Gastroesophageal sphincter (tissue), 4 donors: ENCODE data around the gene ANKRD61. TPM values are rescaled to one million over a fixed set of nuclear protein-coding genes. Genes with fewer than 3 reads are reported as not detected.

ENCODE experiments used
- ATAC-seq: fragments of 150-250 bp; one replicate; pipeline ENCODE4 v1.9.1; 2016; ENCODE audit warnings: mild to moderate bottlenecking, moderate library complexity
- H3K27ac ChIP-seq, 4 donors: fragments of 200-600 bp; sonication (generic) in 3 of 4; 1 replicate in 3 of 4; 2 replicates in 1 of 4; pipeline ENCODE4 v1.5.1; 2016 to 2019
- H3K27me3 ChIP-seq: fragments of 200-600 bp; sonication (generic); one replicate; pipeline ENCODE4 v1.5.1; 2019
- H3K36me3 ChIP-seq, 2 donors: fragments of 200-600 bp; sonication (generic); one replicate each; pipeline ENCODE4 v1.5.1; 2019; ENCODE audit warnings: control low read depth in 1 of 2
- H3K4me1 ChIP-seq, 3 donors: fragments of 200-600 bp; sonication (generic); 1 replicate in 2 of 3; 2 replicates in 1 of 3; pipeline ENCODE4 v1.5.1; 2016 to 2019; ENCODE audit warnings: control low read depth in 2 of 3
- H3K4me3 ChIP-seq, 2 donors: fragments of 200-600 bp; sonication (generic); one replicate each; pipeline ENCODE4 v1.5.1; 2019; ENCODE audit warnings: mild to moderate bottlenecking in 1 of 2, moderate library complexity in 1 of 2
- H3K9me3 ChIP-seq, 3 donors: fragments of 200-600 bp; sonication (generic); one replicate each; pipeline ENCODE4 v1.5.1; 2017 to 2019; ENCODE audit warnings: control low read depth in 2 of 3
- EP300 ChIP-seq: sonication (generic); formaldehyde crosslinking; IDR thresholded peaks from one replicate; pipeline ENCODE4 v1.6.1; 2017; ENCODE audit warnings: antibody characterized with exemption, mild to moderate bottlenecking
- POLR2A ChIP-seq, 2 donors: fragments of 450-650 bp; IDR thresholded peaks; one replicate each; pipeline ENCODE4 v1.6.1; 2017; ENCODE audit warnings: antibody characterized with exemption in 2 of 2, mild to moderate bottlenecking in 2 of 2, moderate library complexity in 1 of 2
- POLR2AphosphoS5 ChIP-seq: sonication (generic); formaldehyde crosslinking; IDR thresholded peaks from one replicate; pipeline ENCODE4 v1.6.1; 2017; ENCODE audit warnings: antibody characterized with exemption
- WGBS, 2 donors: methylation state at CpG; one replicate each; pipeline ENCODE4 v1.1.5; 2018; ENCODE audit warnings: low coverage in 1 of 2; 5-methylcytosine and 5-hydroxymethylcytosine counted together
- total RNA-seq, 4 donors: library from RNA; depleted of rRNA; stranded (reverse); fragments of >200 nt; gene quantifications; one replicate each; pipeline ENCODE4 v1.1.0, GENCODE V29; 2016
- TF ChIP-seq, protein P1 (sequence below), 4 experiments: fragments of 200-600 bp in 2 of 4; fragments of 450-650 bp in 2 of 4; sonication (generic) in 1 of 4; IDR thresholded peaks; one replicate each; pipeline ENCODE4 v1.5.1; 2017 to 2019; ENCODE audit warnings: antibody characterized with exemption in 4 of 4, mild to moderate bottlenecking in 2 of 4, moderate library complexity in 2 of 4

ANKRD61 gene
- total RNA-seq, 4 donors from 2014 or later = 0.27 TPM; not detected in 3

DNA sequence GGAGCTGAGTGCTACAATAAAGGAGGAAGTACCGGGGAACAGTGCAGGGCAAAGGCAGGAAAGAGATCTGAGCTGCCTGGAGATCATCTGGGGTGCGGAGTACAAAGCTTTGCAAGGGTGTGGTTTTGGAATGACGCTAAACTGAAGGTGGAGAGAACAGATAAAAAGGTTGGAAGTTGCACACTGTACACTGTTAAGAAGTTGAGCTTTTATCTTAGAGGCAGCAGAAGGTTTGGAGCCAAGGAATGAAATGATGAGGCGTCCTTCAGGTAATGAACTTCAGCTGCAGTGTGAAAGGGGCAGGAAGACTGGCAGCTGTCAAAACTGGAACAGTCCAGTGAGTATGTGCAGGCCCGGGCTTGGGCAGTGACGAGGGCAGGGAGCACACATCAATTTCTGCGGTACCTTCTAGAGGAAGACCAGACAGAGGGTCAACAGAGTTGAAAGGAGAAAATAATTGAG, 7.2 kb upstream of the ANKRD61 start:
- no peak for ATAC-seq
- 79 to 89% methylated on average over 5 to 7 of the region's 7 CpGs for WGBS, 2 donors
- peaks cover 0 to 100% of the 10 kb centered on the region in 2 donors for H3K36me3 ChIP-seq
- H3K9me3 ChIP-seq = no peaks in the 10 kb centered on the region
- no peak overlapping the region for H3K4me3 ChIP-seq
- TF ChIP-seq POLR2AphosphoS5 = no peak
- TF ChIP-seq, protein P1, sequence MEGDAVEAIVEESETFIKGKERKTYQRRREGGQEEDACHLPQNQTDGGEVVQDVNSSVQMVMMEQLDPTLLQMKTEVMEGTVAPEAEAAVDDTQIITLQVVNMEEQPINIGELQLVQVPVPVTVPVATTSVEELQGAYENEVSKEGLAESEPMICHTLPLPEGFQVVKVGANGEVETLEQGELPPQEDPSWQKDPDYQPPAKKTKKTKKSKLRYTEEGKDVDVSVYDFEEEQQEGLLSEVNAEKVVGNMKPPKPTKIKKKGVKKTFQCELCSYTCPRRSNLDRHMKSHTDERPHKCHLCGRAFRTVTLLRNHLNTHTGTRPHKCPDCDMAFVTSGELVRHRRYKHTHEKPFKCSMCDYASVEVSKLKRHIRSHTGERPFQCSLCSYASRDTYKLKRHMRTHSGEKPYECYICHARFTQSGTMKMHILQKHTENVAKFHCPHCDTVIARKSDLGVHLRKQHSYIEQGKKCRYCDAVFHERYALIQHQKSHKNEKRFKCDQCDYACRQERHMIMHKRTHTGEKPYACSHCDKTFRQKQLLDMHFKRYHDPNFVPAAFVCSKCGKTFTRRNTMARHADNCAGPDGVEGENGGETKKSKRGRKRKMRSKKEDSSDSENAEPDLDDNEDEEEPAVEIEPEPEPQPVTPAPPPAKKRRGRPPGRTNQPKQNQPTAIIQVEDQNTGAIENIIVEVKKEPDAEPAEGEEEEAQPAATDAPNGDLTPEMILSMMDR (IDR thresholded peaks at IDR 0.05) = no peak
- no peak for TF ChIP-seq POLR2A (IDR thresholded peaks at IDR 0.05)
- TF ChIP-seq EP300 = no peak
- H3K27me3 ChIP-seq = no peaks in the 10 kb centered on the region
- no peak overlapping the region for H3K27ac ChIP-seq
- no peaks in the 10 kb centered on the region for H3K4me1 ChIP-seq

DNA sequence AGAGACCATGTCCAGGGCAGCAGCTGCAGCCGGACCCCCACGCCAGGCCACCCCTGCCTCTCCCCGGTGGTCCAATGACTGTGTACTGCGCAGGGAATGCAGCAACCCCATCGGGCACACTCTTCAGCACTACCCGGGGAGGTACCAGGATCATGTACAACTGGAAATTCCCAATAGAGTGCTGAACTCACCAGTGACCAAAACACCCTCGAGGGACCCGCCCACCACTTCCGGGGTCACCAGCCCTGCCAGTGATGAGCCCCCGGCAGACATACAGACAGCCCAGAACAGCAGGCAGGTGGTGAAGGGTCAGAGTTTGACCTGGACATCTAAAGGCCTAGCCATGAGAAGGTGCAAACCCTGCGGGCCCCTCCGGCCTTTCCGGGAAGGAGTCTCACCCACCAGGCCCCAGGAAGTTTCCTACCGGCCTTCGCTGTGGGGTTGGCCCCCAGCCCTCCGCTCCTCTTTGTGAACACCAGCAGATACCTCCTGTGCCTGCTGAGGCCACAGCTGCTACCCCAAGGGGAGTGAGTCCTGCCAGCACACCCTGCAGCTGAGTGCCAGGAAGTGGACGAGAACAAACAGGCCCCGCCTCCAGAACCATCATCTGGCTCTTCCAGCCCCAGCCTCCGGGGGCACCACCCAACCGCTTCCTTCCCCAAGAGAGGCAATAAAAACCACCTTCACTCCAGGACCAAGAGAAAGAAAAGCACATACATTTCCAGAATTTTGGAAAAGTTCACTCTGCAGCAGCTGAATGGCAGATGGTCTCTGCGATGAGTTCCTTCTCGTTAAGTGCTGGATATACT, 5.0 kb upstream of the ANKRD61 start:
- Histone ChIP-seq H3K4me3 (peak overlapping the region in 1 of 2 donors; percentile 25), H3K36me3 (peaks cover 0 to 98% of the 10 kb centered on the region in 2 donors), H3K27me3 (no peaks in the 10 kb centered on the region), H3K9me3 (no peaks in the 10 kb centered on the region), H3K27ac (peak overlapping the region in 3 of 4 donors; percentile 32 to 63 (median 58)), H3K4me1 (no peaks in the 10 kb centered on the region)
- peak; percentile 80 for ATAC-seq
- 55 to 76% methylated on average over 5 to 6 of the region's 22 CpGs for WGBS, 2 donors
- TF ChIP-seq, protein P1 (IDR thresholded peaks at IDR 0.05) = no peak
- TF ChIP-seq POLR2AphosphoS5 = no peak
- TF ChIP-seq POLR2A (IDR thresholded peaks at IDR 0.05) = no peak
- no peak for TF ChIP-seq EP300

DNA sequence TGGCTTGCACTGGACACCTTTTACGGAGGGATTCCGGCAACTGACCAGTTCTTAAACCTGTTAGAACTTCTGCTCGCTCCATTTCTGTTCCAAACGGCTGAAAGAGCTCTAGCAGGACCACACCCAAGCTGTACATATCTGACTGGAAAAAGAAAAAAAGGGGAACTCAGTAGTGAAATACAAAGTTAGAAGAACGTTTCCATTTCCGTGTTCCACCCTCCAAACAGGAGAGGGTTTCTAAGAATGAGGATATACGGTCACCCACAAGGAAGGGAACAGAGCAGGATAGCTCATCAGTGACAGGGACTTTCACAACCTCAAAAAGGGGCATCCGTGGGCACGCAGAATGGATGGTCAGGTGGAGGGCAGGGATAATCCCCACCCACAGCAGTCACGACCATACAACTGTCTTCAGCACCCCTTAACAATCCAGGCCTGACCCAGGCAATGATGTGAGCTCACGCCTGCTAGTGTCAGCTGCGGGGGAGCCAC, 4.3 kb upstream of the ANKRD61 start:
- peak overlapping the region in 1 of 2 donors; percentile 25 for H3K4me3 ChIP-seq
- H3K27me3 ChIP-seq = no peaks in the 10 kb centered on the region
- H3K27ac ChIP-seq = peak overlapping the region in 3 of 4 donors; percentile 32 to 63 (median 58)
- peaks cover 0 to 98% of the 10 kb centered on the region in 2 donors for H3K36me3 ChIP-seq
- TF ChIP-seq, protein P1 (IDR thresholded peaks at IDR 0.05) = no peak
- 75 to 85% methylated on average over 3 to 5 of the region's 12 CpGs for WGBS, 2 donors
- no peaks in the 10 kb centered on the region for H3K9me3 ChIP-seq
- no peaks in the 10 kb centered on the region for H3K4me1 ChIP-seq
- ATAC-seq = peak; percentile 42

DNA sequence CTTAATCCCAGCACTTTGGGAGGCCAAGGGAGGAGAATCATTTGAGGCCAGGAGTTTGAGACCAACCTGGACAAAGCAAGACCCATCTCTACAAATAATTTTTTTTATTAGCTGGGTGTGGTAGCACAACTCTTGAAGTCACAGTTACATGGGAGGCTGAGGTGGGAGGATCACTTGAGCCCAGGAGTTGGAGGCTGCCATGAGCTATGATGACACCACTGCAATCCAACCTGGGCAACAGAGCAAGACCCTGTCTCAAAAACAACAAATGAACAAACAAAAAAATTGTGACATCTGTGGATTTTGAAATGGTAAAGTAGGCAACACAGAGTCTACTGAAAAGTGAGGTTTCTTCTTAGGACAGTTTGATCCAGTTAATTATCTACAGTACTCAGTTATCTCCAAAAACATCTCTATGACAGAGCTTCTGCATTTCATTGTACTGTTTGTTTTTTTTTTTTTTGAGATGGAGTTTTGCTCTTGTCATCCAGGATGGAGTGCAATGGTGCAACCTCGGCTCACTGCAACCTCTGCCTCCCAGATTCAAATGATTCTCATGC, 3.3 kb upstream of the ANKRD61 start:
- no peak for TF ChIP-seq EP300
- TF ChIP-seq POLR2A (IDR thresholded peaks at IDR 0.05) = no peak
- no peak for TF ChIP-seq POLR2AphosphoS5
- TF ChIP-seq, protein P1 (IDR thresholded peaks at IDR 0.05) = no peak
- no CpG with 5 or more reads among the region's 1 CpG for WGBS, 2 donors
- Histone ChIP-seq H3K27ac (peak overlapping the region in 2 of 4 donors; percentile 19 to 63), H3K9me3 (no peaks in the 10 kb centered on the region), H3K4me1 (no peaks in the 10 kb centered on the region), H3K4me3 (no peak overlapping the region), H3K27me3 (no peaks in the 10 kb centered on the region), H3K36me3 (peaks cover 0 to 98% of the 10 kb centered on the region in 2 donors)
- no peak for ATAC-seq
